SJCRH30 (cell line): ENCODE data around the gene PPFIBP1. TPM values are rescaled to one million over a fixed set of nuclear protein-coding genes. Genes with fewer than 3 reads are reported as not detected.

ENCODE experiments used
- DNase-seq, 2 experiments: peaks; one replicate each; pipeline ENCODE4 v3.0.0-alpha.2; 2015 to 2020
- H3K27ac ChIP-seq: fragments of 250-450 bp; sonication (Bioruptor Pico); 2 replicates; pipeline ENCODE4 v1.5.1; 2020; ENCODE audit warnings: mild to moderate bottlenecking, moderate library complexity
- H3K27me3 ChIP-seq: fragments of 250-450 bp; sonication (Bioruptor Pico); 2 replicates; pipeline ENCODE4 v1.5.1; 2020; ENCODE audit warnings: mild to moderate bottlenecking, moderate library complexity
- H3K36me3 ChIP-seq: fragments of 250-450 bp; sonication (Bioruptor Pico); 2 replicates; pipeline ENCODE4 v1.5.1; 2020; ENCODE audit warnings: mild to moderate bottlenecking, moderate library complexity
- H3K4me1 ChIP-seq: fragments of 250-450 bp; sonication (Bioruptor Pico); 2 replicates; pipeline ENCODE4 v1.5.1; 2020; ENCODE audit warnings: mild to moderate bottlenecking, moderate library complexity
- H3K4me3 ChIP-seq: fragments of 250-450 bp; sonication (Bioruptor Pico); 2 replicates; pipeline ENCODE4 v1.5.1; 2020; ENCODE audit warnings: mild to moderate bottlenecking, moderate library complexity
- H3K9me3 ChIP-seq: fragments of 250-450 bp; sonication (Bioruptor Pico); replicated peaks from 2 replicates; pipeline ENCODE4 v1.5.1; 2020; ENCODE audit warnings: mild to moderate bottlenecking, moderate library complexity
- total RNA-seq: library from RNA; depleted of rRNA; stranded (reverse); fragments of >200 nt; shearing (Covaris generic); gene quantifications from 2 replicates; pipeline ENCODE4 v1.2.3, GENCODE V29; 2014

Gene PPFIBP1
- total RNA-seq, 1 experiment from 2014 or later: 53.5 TPM

DNA sequence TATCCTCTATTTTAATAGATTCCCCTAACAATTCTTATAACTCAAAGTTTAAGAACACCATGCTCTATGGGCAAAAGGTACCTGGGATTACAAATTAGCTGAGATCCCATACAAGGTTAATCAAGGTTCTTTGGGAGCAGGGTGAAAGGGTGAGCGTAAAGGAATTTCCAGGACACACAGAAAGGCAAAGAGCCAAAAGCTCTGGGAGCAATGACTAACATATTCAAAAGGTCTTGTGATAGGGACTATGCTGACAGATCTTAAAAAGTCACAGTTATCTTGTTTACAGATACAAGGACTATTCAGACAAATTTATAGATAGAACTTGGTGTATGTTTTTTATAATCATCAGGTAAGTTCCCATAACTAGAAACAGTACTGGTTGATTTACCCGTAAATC lies 19.5 kb upstream of the PPFIBP1 start:
- Histone ChIP-seq H3K9me3 (no peaks in the 10 kb centered on the region), H3K4me1 (no peaks in the 10 kb centered on the region), H3K36me3 (no peaks in the 10 kb centered on the region), H3K27me3 (no peaks in the 10 kb centered on the region), H3K4me3 (no peak overlapping the region), H3K27ac (no peak overlapping the region)
- DNase-seq: no peak

DNA sequence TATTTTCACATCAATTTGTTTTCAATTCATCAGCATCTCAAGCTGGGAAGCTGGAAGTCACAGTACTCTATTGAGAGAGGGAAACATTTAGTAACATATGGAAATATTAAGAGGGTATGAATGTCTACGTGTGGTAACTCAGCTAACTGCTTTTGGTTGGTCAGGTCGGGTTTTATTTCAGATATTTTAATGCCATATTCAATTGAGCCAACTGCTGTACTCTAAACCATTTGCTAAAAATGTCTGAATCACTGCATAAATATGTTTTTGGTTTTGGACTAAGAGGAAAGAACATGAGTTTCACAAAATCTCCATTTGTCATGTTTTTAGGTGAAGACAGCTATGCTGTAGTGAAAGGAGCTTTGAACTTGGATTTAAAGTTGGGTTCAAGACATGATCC lies 18.9 kb upstream of the PPFIBP1 start:
- Histone ChIP-seq H3K4me1 (no peaks in the 10 kb centered on the region), H3K9me3 (no peaks in the 10 kb centered on the region), H3K36me3 (no peaks in the 10 kb centered on the region), H3K27me3 (no peaks in the 10 kb centered on the region), H3K27ac (no peak overlapping the region), H3K4me3 (no peak overlapping the region)
- DNase-seq: no peak

DNA sequence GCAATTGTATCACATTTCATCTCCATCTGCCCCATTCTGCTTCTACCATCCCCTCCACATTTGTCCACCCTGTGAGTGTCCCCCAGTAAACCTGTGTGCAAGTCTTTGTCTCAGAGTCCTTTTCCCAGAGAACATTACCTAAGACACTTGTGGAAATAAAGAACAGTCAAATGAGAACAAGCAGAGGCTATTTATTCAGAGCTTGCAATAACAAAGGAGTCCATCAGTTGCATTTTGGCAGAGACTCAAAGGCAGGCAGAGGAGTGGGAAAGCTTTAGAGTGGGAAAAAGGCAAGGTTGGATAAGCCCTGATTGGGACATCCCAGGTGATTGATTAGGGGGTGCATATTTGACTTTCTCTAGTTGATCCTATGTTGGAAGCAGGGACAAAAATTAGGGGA lies 18.2 kb upstream of the PPFIBP1 start:
- no peak overlapping the region for H3K4me3 ChIP-seq
- no peak for DNase-seq
- H3K4me1 ChIP-seq: no peaks in the 10 kb centered on the region; the same call in 1 of the 2 replicates
- H3K27me3 ChIP-seq: no peaks in the 10 kb centered on the region
- H3K36me3 ChIP-seq: no peaks in the 10 kb centered on the region
- no peaks in the 10 kb centered on the region for H3K9me3 ChIP-seq
- no peak overlapping the region for H3K27ac ChIP-seq

DNA sequence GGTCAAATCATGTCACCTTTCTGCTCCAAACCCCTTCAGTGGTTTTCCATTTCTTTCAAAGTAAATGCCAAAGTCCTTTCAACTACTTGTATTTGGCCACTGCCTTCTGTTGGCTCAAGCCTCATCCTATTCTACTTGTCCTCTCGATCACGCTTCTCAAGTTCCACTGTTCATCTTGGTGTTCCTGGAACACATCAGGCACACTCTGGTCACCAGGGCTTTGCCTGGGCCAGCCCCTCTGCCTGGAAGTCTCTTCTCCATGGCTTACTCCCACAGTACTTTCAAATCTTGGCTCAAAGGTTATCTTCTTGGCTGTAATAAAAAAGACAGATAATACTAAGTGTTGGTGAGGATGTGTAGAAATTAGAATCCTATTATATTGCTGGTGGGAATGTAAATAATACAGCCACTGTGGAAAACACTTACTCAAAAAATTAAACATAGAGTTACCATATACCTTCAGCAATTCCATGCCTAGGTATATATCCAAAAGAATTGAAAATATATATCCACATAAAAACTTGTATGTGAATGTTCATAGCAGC lies 17.3 kb upstream of the PPFIBP1 start:
- H3K4me3 ChIP-seq: no peak overlapping the region
- no peaks in the 10 kb centered on the region for H3K36me3 ChIP-seq
- H3K4me1 ChIP-seq: peaks cover 6% of the 10 kb centered on the region
- no peak overlapping the region for H3K27ac ChIP-seq
- H3K27me3 ChIP-seq: no peaks in the 10 kb centered on the region
- no peak for DNase-seq
- H3K9me3 ChIP-seq: no peaks in the 10 kb centered on the region

DNA sequence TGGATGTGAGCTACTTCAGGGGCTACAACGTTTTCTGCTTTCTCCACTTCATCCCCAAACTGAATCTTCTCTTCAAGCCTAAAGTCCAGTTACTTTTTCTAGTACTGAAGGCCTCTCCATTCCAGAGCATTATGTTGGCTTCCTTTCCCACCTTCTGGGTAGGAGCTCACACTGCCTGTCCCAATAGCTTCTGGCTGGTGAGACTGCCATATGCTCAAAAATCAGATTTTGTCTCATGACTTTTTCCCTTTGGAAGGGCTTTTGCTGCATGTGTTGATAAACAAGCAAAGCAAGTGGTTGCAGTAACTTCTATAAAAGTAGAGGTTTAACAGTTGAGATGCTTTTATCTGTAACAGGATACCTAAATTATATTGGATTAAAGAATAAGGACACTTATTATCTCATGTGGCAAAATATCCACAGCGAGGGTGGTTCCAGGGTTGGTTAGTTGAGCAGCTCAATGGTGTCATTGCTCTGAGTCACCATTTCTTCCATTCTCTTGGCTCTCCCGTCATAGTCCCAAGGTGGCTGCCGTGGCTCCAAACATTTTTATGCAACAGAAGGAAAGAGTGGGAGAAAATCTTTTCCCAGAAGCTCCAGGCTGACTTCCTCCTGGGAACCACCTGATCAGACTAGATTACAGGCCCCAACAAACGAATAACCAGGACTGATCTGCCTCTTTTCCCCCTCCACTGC lies 15.1 kb upstream of the PPFIBP1 start:
- DNase-seq: no peak
- H3K27ac ChIP-seq: no peak overlapping the region
- no peaks in the 10 kb centered on the region for H3K9me3 ChIP-seq
- H3K4me3 ChIP-seq: no peak overlapping the region
- no peaks in the 10 kb centered on the region for H3K36me3 ChIP-seq
- H3K4me1 ChIP-seq: peaks cover 6% of the 10 kb centered on the region
- H3K27me3 ChIP-seq: no peaks in the 10 kb centered on the region

DNA sequence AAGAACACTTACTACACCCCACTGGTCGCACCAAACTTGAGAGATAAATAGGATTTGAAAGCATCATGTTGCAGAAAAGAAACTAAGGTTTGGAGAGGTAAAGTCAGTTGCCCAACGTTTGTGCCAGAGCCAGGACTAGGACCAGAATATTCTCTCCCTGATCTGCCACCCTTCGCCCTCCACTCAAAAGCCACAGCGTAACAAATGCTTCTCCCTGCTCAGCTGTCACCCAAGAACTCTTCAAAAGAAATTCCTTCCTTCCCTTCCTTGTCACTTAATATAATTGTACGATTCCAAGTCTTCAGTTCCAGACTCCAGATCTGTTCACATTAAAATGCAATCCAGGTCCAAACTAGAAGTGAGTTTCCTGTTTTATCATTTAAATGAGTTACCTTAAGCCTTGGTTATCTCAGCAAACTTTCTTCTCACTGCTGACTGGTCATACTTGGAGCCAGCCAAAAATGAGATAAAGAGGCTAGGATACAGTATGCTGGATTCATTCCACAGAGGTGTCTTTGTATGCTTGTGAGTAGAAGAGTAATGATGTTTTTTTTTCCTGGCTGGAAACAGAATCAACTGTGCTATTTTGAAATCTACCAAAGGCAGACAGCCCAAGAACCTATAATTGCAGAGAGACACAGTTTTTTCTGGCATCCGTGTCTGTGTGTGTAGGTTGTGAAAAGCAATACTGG lies 12.8 kb upstream of the PPFIBP1 start:
- H3K4me1 ChIP-seq: peaks cover 6% of the 10 kb centered on the region
- H3K27ac ChIP-seq: no peak overlapping the region
- H3K27me3 ChIP-seq: no peaks in the 10 kb centered on the region
- DNase-seq: peak in 1 of 2 experiments; percentile 14
- H3K9me3 ChIP-seq: no peaks in the 10 kb centered on the region
- H3K36me3 ChIP-seq: no peaks in the 10 kb centered on the region
- H3K4me3 ChIP-seq: no peak overlapping the region

DNA sequence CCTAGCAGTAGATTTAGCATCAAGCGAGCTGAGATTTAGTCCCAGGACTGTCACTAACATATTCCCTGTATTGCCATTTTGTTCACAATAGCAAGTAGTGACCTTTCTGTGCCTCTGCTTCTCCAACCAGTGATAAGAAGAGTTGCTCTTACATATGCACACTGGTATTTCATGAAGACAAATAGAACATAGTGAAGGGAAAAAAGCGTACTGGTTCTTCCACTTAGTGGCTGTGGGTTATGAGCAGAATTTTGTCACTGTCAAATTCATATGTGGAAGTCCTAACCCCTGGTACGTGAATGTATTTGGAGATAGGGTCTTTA lies 12.3 kb upstream of the PPFIBP1 start:
- DNase-seq: no peak
- H3K27ac ChIP-seq: no peak overlapping the region

DNA sequence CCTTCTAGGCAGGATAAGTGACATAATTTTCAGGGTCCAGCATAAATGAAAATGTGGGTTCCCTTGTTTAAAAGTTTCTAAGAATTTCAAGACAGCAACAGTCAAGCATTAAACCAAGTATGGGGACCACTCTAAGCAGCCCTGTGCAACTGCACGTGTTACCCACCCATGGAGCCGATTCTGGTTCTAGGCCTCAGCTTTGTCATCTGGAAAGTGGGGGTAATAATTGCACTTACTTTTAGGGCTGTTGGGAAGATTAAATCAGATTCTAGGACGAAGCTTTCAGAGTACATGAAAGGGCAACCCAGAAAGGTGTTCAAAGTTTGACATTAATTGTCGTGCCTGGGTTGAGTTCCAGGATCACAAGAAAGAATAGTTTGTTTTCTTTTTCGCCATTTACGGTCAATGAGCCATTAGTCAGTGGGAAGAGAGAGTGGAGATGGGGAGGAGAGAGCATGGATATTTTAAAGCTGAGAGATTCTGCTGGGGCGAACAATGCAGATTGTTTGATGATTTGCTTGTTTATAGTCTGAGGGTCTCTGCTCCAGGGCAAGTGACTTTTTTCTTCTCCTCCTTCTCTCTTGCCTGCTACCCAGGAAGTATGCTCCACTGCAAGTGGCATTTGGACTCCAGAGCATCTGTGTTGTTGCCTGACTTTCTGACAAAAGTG lies 10.7 kb upstream of the PPFIBP1 start:
- Histone ChIP-seq H3K27me3 (no peaks in the 10 kb centered on the region), H3K36me3 (no peaks in the 10 kb centered on the region), H3K4me1 (peaks cover 6% of the 10 kb centered on the region), H3K4me3 (no peak overlapping the region), H3K27ac (no peak overlapping the region), H3K9me3 (no peaks in the 10 kb centered on the region)
- DNase-seq: no peak

More for the DNA sequence above, 12.3 kb upstream of the PPFIBP1 start:
- Histone ChIP-seq H3K27me3 (no peaks in the 10 kb centered on the region), H3K4me3 (no peak overlapping the region), H3K36me3 (no peaks in the 10 kb centered on the region), H3K4me1 (peaks cover 6% of the 10 kb centered on the region), H3K9me3 (no peaks in the 10 kb centered on the region)

DNA sequence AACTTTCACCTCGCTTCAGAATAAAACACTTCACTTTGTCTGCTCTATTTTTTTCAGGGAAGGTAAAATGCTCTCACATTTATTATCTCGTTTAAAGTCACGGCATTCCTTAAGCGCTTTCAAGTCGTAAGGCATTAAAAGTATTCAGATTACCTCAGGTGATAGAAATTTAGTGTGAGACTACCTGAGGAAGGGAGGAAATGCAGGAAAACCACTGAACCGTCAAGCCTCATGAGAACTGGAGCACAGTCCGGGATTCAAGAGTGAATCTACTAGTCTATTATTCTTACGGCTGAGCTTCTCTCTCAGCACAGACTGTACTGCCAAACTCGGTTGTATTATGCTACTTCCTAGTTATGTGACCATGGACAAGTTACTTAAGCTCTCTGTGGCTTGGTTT lies 8.3 kb upstream of the PPFIBP1 start:
- Histone ChIP-seq H3K9me3 (no peaks in the 10 kb centered on the region), H3K4me3 (no peak overlapping the region), H3K36me3 (no peaks in the 10 kb centered on the region), H3K27me3 (no peaks in the 10 kb centered on the region), H3K4me1 (peaks cover 9% of the 10 kb centered on the region), H3K27ac (no peak overlapping the region)
- DNase-seq: no peak

DNA sequence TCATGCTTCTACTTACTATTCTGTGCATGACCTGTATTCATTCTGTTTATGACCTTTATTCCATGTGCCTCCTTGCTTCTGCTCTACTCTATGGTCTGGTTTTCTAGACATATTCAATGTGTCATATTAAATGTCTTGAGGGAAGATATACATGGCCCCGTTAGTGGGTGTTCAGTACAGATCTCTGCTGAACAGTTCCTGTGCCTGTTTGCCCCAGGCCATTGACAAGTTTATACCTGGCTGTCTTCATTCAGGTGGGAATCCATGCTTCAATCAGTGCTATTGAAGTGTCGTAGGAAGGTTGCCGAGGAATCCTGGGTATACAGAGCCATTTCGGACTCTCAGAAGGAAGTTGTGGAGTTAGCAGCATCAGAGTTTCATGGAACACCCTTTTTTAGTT lies 7.4 kb upstream of the PPFIBP1 start:
- H3K27me3 ChIP-seq: no peaks in the 10 kb centered on the region
- H3K27ac ChIP-seq: no peak overlapping the region
- no peaks in the 10 kb centered on the region for H3K36me3 ChIP-seq
- H3K4me1 ChIP-seq: peaks cover 12% of the 10 kb centered on the region
- no peak for DNase-seq
- no peak overlapping the region for H3K4me3 ChIP-seq
- no peaks in the 10 kb centered on the region for H3K9me3 ChIP-seq

DNA sequence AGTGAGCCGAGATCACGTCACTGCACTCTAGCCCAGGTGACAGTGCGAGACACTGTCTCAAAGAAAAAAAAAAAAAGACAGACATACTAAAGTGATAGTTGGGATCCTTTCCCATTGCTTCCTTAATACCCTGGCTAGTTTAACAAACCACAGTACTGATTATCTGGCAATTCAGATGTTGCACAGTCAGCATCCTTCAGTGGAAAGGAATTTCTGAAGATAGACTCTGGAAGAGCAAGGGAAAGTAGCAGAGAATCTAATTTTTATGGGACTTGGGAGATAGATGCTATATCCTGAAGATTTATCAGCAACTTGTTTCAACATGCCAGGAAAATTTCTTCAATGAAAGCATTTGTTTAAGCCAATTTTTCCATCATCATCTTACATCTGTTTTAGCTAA lies 6.5 kb upstream of the PPFIBP1 start:
- Histone ChIP-seq H3K27me3 (no peaks in the 10 kb centered on the region), H3K36me3 (no peaks in the 10 kb centered on the region), H3K4me1 (peaks cover 12% of the 10 kb centered on the region), H3K9me3 (no peaks in the 10 kb centered on the region), H3K4me3 (no peak overlapping the region), H3K27ac (no peak overlapping the region)
- no peak for DNase-seq

DNA sequence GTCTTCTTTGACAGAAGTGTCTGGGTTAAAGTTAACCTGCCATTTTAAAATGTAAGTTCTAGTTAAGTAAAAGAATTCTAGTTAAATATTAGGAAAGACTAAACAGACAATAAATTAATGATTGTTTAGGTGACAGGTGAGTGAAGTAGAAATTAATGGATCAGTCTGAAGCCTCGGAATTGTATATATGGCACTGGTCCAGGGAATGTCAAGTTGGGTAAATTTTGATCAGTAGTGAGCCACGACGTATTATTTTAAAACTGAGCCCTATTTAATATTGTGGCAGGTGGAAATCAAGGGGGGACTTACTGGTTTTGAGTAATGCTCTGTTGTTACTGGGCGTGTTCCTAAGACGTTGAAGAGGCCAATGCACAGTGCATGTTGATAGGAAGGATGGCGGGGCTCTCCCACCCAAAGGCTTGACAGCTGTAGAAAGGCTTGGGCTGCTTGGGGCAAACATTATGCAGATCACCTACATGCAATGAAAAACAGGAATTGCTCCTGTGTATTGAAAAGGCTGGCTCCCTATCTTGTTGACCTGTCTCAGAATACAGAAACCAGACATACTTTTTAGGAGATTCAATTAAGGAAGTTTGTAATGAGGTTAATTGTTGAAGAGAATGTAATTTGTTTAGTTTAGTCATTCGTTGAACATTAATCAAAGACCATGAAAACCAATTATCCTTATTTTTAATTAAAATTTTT lies 5.9 kb upstream of the PPFIBP1 start:
- Histone ChIP-seq H3K36me3 (no peaks in the 10 kb centered on the region), H3K4me1 (peaks cover 12% of the 10 kb centered on the region), H3K27me3 (no peaks in the 10 kb centered on the region), H3K9me3 (no peaks in the 10 kb centered on the region), H3K4me3 (no peak overlapping the region), H3K27ac (no peak overlapping the region)
- DNase-seq: no peak

DNA sequence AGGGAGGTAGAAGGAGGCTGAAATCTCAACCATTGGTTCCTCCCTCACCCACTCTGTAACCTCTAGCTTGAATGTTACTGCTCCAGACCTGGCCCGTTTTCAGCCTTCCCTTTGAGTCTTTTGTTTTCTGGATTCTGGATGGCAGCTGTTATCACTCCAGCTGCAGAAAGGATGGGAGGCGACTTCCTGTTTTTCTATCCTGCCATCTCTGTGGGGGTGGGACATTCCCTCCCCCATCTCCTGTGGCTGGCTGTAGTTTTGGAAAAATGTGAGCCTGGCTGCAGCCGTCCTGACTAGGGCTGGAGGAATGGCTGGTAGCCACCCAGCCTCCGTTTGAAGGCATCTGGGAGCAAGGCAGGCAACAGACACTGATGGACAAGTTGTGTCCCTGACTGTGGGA lies 2.9 kb upstream of the PPFIBP1 start:
- no peaks in the 10 kb centered on the region for H3K27me3 ChIP-seq
- peak; percentile 54 to 74 for DNase-seq
- peak overlapping the region; percentile 22; the same call in 1 of the 2 replicates for H3K27ac ChIP-seq
- no peaks in the 10 kb centered on the region for H3K9me3 ChIP-seq
- no peaks in the 10 kb centered on the region for H3K36me3 ChIP-seq
- H3K4me1 ChIP-seq: peaks cover 17% of the 10 kb centered on the region
- H3K4me3 ChIP-seq: 0 out of 2 replicates have a peak overlapping the region, but pooled peaks have one; percentile 1

DNA sequence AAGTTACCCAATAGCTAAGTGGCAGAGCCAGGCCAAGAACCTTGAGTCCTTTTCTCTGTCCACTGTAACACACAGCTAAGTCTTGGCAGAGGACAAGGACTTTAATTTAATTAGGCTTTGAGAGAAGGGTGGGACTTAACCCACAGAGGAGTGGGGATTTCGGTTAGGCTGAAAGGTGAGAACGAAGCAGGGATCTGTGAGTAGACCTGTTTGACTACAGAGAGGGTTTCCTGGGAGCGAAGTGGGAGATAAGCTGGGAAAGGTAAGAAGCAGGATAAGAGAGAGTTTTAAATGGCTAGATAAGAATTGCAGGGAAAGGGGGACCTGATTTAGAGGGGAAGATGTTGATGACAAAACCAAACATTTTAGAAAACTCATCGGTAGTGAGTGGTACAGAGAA lies 2.0 kb upstream of the PPFIBP1 start:
- peaks cover 17% of the 10 kb centered on the region for H3K4me1 ChIP-seq
- H3K36me3 ChIP-seq: no peaks in the 10 kb centered on the region
- H3K27me3 ChIP-seq: no peaks in the 10 kb centered on the region
- H3K4me3 ChIP-seq: no peak overlapping the region
- DNase-seq: no peak
- no peaks in the 10 kb centered on the region for H3K9me3 ChIP-seq
- H3K27ac ChIP-seq: no peak overlapping the region

DNA sequence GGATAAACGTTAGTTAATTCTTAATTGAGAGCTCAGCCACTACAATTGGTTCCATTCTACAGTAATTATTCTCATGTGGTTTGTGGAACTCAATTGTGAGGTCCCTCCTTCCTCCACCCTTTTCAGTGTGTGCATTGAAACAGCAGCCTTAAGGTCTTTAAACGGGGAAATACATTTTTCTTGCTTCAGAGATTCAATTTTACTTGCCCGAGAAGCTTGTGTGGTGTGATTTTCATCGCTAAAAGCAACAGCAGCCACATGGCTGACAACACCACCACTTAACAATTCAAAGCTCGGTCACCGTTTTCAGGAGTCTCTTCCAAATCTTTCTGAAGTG lies 733 bp upstream of the PPFIBP1 start:
- Histone ChIP-seq H3K4me3 (peak overlapping the region; percentile 81), H3K4me1 (peaks cover 17% of the 10 kb centered on the region), H3K27ac (peak overlapping the region; percentile 91), H3K9me3 (no peaks in the 10 kb centered on the region), H3K36me3 (no peaks in the 10 kb centered on the region), H3K27me3 (no peaks in the 10 kb centered on the region)
- DNase-seq: no peak
